ENCODE data around the gene STRBP.
"Not testable (repeated sequence)": the region's sequence is repeated elsewhere in the genome, so short reads cannot be mapped to it uniquely, and the experiment has no call there.

Gene STRBP

DNA sequence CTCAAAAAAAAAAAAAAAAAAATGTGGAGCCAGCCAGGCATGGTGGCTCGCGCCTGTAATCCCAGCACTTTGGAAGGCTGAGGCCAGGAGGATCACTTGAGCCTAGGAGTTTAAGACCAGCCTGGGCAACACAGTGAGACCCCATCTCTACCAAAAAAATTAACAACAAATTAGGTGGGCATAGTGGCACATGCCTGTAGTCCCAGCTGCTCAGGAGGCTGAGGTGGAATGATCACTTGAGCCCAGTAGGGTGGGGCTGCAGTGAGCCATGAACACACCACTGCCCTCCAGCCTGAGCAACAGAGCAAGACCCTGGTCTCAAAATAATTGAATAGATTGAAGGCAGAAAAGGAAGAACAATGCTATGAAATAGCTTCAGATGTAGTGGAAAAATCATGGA lies 82.4 kb downstream of the STRBP start:
- not testable (repeated sequence) for DNase-seq

DNA sequence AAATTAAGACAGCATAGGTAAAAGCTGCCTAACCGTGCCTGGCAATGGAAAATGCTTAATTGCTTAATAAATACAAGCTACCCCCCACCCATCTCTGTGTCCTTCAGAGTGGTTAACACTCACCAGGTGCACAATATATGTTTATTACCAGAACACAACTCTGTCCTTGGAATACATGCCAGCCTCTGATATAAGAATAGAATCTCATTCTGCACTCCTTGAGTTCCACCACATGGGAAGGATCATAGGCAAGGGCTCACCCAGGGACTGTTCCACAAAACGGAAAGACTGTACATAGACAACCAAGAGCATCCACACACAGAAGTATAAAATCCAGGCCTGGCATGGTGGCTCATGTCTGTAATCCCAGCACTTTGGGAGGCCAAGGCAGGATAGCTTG lies 91.4 kb downstream of the STRBP start:
- DNase-seq, result no peak

DNA sequence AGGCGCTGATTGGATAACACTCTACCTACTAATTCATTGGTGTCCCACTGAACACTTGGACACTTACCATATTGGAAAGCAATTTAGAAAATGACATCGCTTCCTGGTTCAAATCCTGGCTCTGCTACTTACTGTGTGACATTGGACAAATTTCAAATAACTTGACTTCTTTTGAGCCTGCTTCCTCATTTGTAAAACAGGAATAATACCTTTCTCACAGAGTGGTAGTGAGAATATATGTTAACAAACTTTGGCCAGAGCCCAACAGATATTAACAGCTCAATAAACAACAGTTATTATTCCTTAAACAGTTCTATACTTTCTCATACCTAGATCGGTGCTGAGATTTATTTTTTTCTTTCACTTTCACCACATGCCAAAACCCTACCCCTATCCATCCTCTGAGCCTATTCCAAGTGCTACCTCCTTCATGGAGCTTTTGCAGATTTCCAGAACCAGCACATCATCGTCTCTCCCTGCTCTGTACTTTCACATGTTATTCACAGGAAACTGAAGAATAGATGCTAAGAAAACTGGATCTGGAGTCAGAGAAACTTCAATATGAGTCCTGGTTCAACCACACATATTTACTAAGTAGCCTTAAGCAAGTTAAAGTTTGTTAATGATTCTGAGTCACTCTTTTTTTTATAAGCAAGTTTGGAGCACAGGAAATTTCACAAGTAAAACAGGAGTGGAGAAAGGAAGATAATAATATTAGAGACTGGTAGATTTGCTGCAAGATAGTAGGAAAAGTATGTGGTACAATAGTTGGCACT lies 92.3 kb downstream of the STRBP start:
- DNase-seq, result no peak

DNA sequence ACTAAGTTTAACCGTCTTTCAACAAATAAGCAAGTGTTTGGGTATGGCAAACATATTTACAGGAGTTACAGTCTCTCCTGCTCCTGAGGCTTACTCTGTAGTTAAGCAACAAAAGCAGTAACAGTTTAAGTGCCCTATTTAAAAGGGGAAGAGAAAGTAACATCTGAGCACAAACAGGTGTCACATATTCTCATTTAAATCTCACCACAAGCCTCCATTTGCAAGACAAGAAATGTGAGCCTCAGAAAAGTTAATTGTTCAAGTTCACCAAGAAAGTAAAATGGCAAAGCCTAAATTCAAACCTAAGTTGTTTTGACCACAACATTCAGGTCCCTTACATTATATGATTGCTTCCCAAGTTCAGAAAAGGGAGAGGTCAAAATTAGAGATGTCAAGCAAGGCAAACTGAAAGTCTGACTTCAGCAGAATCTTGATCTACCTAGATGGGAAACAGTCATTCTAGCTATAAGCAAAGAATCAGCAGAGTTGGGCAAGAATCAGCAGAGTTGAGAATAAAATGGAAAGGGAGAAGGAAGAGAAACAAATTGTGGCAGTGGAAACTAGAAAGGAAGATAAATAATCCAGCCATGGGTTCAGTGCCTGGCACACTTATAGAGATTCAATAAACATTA lies 93.4 kb downstream of the STRBP start:
- DNase-seq, result no peak

DNA sequence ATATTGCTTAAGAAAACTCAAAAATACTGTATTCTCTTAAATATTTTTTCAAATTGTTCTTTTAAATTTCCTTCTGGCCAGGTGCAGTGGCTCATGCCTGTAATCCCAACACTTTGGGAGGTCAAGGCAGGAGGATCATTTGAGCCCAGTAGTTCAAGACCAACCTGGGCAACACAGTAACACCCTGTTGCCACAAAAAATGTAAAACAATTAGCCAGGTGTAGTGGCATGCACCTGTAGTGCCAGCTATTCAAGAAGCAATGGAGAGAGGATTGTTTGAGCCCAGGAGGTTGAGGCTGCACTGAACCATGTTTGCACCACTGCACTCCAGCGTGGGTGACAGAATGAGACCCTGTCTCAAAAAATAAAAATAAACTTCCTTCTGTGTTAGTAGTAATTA lies 94.3 kb downstream of the STRBP start:
- no peak for DNase-seq

DNA sequence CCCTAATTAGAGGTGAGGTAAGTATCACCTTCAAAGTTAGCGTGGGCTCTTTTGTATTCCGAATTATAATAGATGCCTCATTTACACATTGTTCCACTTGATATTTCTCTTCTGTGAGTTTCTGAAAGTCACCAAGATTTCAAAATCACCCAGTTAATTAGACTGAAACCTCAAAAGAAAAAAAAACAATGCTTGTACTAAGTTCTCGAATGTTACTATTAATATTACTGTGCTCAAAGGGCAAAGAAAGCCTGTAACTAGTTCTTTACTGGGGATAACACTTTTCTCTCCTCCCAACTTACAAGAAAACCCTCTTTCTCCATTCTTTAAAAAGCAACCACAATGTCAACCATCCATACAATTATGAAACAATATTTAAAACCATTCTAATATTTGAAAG lies 98.5 kb downstream of the STRBP start:
- DNase-seq, result no peak

DNA sequence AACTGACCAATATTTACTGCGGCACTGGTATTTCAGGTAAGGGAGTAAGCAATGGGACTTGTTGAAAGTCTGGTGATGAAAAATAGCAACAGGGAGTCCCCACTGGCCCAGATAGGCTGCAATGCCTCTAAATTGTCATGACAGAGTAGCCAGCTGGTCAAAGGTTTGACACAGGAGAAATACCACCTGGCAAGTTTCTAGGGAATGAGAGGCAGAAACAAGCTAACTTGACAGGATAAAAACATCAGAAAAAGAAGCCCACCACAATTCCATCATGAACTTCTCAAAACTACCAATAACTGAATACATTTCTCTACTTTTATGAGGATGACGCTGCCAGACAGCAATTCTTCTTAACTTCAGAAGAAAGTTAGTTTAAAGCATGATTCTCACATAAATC lies 99.8 kb downstream of the STRBP start:
- no peak for DNase-seq

DNA sequence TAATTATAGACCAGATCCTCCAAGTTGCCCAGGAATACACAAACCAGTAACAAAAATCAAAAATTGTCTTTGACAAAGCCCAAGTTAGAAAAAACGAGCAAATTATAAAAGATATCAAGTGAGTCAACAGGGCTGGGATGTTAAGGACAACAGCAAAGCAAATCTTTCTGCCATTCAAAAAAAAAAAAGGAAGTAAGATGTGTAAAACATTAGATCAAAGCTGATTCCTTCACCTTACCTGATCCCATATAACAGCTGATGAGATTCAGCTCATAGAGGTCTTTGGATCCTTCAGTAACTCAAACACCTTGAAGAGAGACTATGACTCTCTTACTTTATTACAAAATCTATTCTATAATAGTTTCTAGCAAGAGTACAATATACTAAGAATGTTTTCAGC lies 100.9 kb downstream of the STRBP start:
- no peak for DNase-seq

DNA sequence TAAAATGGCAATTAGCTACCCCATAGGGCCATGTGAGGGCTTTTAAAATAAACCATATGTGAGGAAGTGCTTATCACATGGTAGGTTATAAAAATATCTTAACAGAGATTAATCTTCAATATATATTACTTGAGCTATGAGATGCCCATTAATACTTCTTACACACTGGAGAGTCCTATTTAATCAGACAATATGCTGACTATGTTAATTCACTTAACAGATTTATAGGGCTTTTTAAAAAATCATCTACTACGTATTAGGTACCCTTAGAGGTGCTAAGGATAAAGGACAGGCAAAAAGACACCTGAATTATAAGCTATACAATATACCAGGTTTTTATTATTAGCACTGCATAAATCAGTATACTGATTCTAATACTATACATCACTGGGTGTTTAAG lies 102.6 kb downstream of the STRBP start:
- DNase-seq, result no peak

DNA sequence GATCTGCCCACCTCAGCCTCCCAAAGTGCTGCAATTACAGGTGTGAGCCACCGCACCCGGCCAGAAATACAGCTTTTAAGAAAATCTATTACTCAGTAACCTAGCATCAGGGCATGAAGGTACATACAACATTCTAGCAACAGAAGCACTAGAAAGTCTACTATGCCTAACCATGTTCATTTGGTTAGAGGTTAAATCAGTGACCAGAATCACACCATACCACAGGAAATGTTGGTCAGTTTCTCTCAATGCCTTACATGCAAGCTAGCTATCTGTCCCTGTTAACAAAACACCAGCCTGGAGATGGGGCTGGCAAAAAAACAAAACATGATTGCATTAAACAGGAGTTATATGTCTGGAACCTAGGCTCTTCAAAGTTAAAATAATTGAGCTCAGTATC lies 104.1 kb downstream of the STRBP start:
- no peak for DNase-seq

DNA sequence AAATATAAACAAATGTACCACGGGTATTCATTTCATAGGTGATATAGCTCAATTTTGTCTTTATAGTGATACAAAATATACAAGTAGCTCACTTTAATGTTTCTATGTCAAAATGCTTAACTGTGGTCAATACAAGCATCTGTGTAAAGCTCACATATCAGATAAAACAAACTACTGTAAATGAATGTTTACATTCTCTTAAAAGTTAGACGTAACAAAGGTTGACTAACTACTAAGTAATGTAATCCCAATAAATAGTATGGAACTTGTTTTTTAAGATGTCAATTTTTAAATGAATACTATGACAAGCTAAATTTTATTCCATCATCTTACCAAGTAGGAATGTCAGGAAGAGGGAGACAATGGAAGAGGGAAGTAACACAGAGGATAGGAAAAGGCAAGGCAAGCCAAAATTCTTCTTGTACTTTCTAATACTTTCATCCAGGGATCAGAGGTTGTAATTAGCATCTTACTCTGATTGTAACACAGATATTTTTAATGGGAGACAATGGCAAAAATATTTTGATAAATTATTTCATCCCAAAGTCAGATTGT lies 105.5 kb downstream of the STRBP start:
- DNase-seq, result no peak

DNA sequence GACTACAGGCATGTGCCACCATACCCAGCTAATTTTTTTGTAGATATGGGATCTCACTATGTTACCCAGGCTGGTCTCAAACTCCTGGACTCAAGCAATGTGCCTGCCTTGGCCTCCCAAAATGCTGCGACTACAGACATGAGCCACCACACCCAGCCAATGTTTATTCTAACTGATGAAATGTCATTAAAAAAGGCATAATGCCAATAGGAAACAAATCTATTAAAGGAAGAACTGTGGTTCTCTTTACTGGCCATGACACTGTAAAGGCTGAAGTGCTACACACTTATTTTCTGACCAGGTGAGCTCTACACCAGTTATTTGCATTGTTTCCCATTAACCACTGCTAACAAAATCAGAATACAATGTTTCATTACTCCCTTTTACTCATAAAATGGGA lies 106.0 kb downstream of the STRBP start:
- no peak for DNase-seq

DNA sequence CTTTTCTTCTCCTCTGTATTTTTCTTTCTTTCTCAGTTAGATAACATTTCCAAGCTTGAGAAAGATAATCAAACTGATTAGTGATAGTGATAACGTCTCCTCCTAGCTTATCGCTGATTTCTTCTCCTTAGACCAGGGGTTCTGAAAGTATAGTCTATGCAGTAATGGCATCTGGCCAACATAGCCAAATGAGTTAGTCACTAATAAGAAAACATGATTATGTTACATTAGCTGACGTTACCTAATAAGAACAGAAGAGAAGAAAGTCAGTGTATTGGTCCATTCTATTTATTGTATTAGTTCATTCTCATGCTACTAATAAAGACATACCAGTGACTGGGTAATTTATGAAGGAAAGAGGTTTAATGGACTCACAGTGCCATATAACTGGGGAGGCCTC lies 111.2 kb downstream of the STRBP start:
- DNase-seq, result no peak

DNA sequence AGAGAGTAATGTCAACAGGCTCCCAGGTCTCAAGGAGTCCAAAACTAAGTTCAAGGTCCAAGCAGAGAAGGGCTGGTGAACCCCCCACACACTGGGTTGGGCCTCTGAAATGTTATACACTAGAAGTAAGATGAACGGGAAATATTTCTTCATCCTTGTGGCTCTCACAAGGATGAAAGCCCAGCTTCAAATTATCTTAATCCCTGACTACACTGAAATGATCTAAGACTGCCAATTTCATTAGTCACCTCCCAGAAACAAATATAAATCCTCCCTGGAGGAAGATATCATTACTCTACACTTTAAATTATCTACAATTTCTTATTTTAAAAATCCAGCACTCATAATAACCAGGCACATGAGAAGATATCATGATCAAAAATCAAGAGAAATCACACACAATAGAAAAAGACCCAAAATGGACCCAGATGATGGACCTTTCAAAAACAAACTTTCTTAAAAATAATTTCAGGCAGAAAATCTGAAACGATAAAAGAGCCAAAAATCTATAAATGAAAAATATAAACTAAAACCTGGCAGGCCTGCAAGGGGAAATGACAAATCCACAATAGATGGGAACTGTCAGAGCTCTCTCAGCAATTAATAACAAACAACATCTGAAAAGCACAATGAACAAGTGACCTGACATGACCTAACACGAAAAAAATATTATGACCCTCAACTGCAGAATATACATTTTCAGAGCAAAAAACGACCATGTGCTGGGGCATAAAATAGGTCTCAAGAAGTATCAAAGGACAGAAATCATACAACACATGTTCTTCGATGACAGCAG lies 117.5 kb downstream of the STRBP start:
- no peak for DNase-seq

DNA sequence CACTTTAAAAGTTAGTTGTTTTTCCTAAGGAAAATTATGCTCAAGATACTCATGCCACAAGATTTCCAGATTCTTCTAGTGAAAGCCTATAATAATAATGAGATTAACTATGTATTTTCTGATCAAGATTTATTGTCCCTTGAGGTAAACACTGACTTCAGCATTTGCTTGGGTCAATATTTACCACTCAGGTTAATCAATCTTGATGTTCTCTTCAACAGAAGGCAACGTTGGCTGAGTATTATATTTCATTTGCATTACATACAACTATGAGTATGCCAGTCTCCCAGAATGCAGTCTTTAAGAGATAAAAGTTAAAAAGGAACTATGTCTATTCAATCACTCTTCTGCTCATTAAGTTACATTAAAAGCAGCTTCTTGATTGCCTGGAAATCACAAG lies 119.3 kb downstream of the STRBP start:
- no peak for DNase-seq

DNA sequence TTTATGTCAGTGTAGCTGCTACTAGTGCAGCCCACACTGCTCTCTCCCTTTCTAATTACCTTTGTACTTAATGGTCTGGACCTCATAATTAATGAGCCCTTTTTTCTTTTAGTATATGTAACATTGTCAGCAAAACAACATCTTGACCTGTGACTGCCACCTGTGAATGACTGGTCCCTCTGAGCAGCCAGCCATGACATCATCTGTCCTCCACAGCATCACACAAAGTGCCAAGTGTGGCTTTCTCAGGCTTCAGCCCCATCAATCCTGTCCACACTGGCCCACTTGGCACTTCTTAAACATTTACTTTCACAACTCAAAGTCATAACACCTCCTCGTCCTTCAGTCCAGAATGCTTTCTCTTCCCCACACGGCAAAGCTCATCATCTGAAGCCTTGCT lies 130.2 kb downstream of the STRBP start:
- no peak for DNase-seq

DNA sequence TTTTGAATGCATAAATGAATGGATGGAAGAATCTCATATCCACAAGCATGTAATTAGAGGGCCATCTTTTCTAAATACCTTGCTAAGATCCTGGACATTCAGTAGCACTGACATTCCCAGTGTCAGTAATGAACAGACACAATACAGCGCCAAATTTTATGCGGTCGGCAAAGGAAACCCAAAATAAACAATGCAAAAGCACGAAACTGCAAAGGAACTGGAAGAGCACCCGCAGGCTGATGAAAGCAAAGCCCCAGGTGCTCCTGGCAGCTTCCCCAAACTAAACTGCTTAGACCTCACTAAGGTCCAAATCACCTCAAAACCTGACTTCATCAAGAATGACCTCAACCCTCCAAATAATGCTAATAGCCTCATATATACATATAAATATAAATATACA lies 133.0 kb downstream of the STRBP start:
- no peak for DNase-seq

DNA sequence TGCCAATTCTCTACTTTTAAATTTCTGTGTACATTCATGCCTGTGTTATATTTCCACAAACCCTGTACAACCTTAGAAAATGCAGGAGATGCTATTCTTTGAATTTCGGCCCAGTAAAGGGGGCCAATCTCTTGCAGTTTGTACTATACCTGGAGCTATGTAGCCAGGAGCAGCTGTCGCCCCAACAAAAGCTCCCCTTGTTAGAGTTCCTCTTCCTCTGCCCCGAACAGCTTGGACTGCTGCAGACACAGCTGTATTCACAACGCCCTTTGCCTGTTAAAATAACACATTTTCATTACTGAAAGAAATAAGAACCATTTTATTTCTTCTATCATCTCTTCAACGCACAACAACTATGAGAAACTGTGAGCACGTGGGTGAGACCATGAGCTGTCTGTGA lies 135.7 kb downstream of the STRBP start:
- DNase-seq, result no peak

DNA sequence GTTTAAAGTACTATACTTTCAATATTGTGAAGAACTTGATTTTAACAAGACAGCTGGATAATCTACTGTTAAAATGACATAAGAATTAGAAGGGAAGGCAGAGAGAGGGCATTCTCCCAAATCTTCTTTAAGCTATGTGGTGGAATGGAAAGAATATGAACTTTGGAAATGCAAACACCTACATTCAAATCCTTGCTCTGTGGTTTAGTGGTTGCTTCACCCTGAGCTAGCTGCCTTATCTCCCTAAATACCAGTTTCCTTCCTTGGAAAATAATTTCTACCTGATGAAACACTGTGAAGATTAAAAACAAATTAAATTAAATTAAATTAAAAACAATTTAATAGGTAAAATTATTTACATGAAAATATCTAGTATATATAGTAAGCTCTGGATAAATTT lies 136.4 kb downstream of the STRBP start:
- DNase-seq, result no peak

DNA sequence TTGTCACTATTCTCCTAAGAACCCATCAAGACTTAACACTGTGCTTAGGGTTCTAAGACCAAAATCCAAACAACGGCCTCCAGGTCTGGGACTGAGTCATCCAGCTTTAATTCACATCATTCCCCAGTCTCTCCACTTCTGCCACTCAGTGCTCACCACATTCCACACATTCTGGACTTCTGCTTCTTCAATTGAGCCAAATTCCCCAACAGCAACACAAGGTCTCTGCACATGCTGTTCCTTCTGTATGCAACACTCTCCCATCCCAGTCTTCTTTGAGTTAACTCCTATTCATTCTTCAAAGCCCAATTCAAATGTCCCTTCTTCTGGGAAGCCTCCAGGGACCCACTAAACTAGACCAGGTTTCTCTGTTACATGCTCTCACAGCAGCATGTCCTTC lies 137.1 kb downstream of the STRBP start:
- no peak for DNase-seq

DNA sequence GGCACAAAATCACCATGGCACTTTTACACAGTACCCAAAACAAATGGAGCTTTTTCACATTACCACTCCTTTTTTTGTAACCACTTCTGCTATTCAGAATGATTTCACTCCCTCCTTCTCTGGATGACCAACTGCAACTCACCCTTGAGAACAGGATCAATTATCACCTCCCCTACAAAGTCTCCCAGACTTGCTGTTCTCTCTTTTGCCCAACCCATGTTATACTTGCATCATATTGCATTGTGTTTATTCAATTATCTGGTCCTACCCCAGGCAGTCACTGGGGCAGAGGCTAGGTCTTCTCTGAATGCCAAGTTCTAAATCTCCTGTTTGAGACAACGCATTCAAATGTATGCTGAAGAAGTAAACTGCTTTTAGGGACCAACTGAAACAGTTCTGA lies 139.0 kb downstream of the STRBP start:
- no peak for DNase-seq

DNA sequence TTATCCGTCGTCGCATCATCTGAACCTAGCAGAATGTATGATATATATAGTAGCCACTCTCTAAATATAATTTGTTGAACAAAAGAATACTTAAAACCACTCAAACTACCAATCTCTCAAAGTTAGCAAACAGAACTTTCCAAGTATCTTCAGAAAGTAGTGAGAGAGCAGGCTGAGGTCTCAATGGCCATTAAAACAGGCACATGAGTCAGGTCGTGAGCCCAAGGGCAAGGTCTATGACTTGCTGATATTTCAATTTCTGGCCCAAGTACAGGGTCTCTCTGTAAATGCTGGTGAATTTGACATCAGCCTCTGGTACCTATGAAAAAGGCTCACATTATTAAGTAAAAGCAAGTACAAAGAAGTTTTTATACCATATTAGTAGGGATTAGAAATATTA lies 139.8 kb downstream of the STRBP start:
- no peak for DNase-seq

DNA sequence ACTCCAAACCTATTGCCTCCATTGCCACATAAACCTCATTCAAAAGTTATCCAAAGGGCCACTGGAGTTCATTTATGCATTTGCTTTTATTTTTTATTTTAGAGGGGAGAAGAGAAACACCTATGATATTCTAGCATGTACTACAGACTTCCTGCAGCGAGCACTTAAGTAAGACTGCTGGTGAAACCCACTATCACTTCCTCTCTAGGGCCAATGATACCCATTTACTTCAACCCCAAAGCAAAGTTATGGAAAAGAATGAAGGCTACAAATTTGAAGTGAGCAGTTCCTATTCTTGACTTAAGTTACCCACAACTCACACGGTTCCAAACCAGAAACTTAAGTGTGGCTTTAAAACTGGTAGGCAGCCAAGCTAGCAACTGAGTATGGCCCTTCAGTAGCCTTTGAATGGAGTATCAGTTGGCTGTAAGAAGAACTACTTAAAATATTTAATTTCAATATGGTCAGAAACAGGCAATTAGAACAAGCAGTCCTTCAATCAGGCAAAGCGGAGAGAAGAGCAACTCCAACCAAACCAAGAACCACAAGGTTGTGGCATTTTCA lies 140.8 kb downstream of the STRBP start:
- DNase-seq, result no peak

DNA sequence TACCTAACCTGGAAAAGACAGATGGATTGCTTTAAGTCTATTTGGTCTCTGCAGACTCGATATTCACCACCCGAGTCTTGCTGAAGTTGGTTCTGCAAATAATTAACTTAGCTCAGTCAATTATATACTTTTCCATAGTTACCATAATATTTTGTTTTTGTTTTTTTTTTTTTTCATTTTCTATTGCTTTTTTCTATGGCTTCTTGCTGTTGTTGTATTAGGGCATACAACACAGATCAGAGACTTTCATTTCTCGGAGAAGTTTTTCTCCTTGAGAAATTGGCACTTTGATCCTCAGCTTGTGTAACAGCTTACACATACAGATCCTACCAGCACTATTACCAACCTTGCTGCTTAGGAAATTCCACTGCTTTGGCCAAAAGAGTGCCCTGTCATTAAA lies 146.9 kb downstream of the STRBP start:
- DNase-seq, result no peak
